Naive B cell (primary cell): ENCODE results near the gene RALGAPA2. TPM values are rescaled to one million over a fixed set of nuclear protein-coding genes. Genes with fewer than 3 reads are reported as not detected.

Experiments
- ATAC-seq, 2 donors: fragments of 150-1000 bp; cut with Tn5 transposase; 2 replicates each; pipeline ENCODE4 v1.10.0; 2021; ENCODE audit warnings: low read depth in 2 of 2, mild to moderate bottlenecking in 2 of 2, moderate library complexity in 2 of 2
- DNase-seq: peaks from one replicate; pipeline ENCODE4 v3.0.0; 2022
- H3K27ac Mint-ChIP-seq, 6 donors: one replicate each; pipeline ENCODE4 v1.8.0; 2020 to 2022; ENCODE audit warnings: mild to moderate bottlenecking in 6 of 6, mixed read lengths in 6 of 6, moderate library complexity in 5 of 6, inconsistent platforms in 2 of 6
- H3K27me3 Mint-ChIP-seq, 3 donors: one replicate each; pipeline ENCODE4 v1.8.0; 2021 to 2022; ENCODE audit warnings: mixed read lengths in 3 of 3, mild to moderate bottlenecking in 1 of 3
- H3K36me3 Mint-ChIP-seq, 2 donors: one replicate each; pipeline ENCODE4 v1.8.0; 2020 to 2022; ENCODE audit warnings: mixed read lengths in 2 of 2, inconsistent platforms in 1 of 2, mild to moderate bottlenecking in 1 of 2
- H3K4me1 Mint-ChIP-seq, 3 donors: one replicate each; pipeline ENCODE4 v1.8.0; 2020 to 2022; ENCODE audit warnings: mixed read lengths in 3 of 3, inconsistent platforms in 1 of 3, mild to moderate bottlenecking in 1 of 3, moderate library complexity in 1 of 3
- H3K4me3 Mint-ChIP-seq, 8 donors: one replicate each; pipeline ENCODE4 v1.8.0; 2020 to 2022; ENCODE audit warnings: mild to moderate bottlenecking in 8 of 8, mixed read lengths in 8 of 8, moderate library complexity in 8 of 8, inconsistent platforms in 2 of 8
- H3K9me3 Mint-ChIP-seq, 7 donors: one replicate each; pipeline ENCODE4 v1.8.0; 2020 to 2022; ENCODE audit warnings: mixed read lengths in 7 of 7, mild to moderate bottlenecking in 5 of 7, inconsistent platforms in 2 of 7, moderate library complexity in 1 of 7
- polyA plus RNA-seq, 6 donors: library from polyadenylated mRNA; unstranded; fragments of 300-500 nt; fragmentation: Illumina TruSeq; gene quantifications; one replicate each; pipeline ENCODE4 v1.2.3, GENCODE V29; 2021; ENCODE audit warnings: low read depth in 6 of 6

Gene RALGAPA2
- polyA plus RNA-seq, 6 donors from 2014 or later: 3.6 to 7.3 (median 5.5) TPM

DNA sequence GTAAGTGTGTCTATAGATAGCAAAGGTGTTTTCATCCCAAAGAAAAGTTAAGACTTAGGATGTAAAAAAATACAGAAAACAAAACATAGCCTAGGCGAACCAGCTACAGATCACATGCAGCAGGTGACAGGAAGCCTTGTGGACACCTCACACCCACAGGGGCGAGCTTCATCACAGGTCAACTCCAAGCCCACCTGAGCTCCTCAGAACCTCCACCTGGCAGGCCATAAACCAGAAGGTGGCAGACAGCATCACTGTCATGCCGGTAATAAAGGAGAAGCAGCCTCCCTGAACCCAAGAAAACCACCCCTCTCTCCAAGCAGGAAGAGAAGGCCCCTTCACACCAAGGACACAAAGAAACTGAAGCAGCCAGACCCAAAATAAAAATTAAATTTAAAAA, 1.0 kb downstream of the RALGAPA2 start:
- Mint-ChIP-seq H3K4me1 (peaks cover 26 to 30% (median 27%) of the 10 kb centered on the region in 3 donors), H3K27me3 (peaks cover 0 to 4% (median 0%) of the 10 kb centered on the region in 3 donors), H3K27ac (peak overlapping the region in 5 of 6 donors; percentile 37 to 97 (median 90)), H3K4me3 (peak overlapping the region; percentile 85 to 98 (median 94)), H3K9me3 (peaks cover 0 to 3% (median 0%) of the 10 kb centered on the region in 7 donors), H3K36me3 (peaks cover 0 to 4% of the 10 kb centered on the region in 2 donors)
- ATAC-seq: no peak
- DNase-seq: peak; percentile 11

GRCh38 chr20:20710443-20711315, 1.8 kb downstream of the RALGAPA2 start:
- H3K27me3 Mint-ChIP-seq: no peaks in the 10 kb centered on the region
- no peak for ATAC-seq
- peaks cover 0 to 4% of the 10 kb centered on the region in 2 donors for H3K36me3 Mint-ChIP-seq

GRCh38 chr20:20709887-20710286, 2.6 kb downstream of the RALGAPA2 start:
- Mint-ChIP-seq H3K4me3 (peak overlapping the region in 3 of 8 donors; percentile 6 to 98 (median 88)), H3K4me1 (peaks cover 27 to 32% (median 28%) of the 10 kb centered on the region in 3 donors), H3K36me3 (peaks cover 0 to 4% of the 10 kb centered on the region in 2 donors), H3K9me3 (peaks cover 0 to 3% (median 0%) of the 10 kb centered on the region in 7 donors), H3K27me3 (no peaks in the 10 kb centered on the region), H3K27ac (no peak overlapping the region)
- no peak for ATAC-seq
- DNase-seq: no peak

More at GRCh38 chr20:20710443-20711315, 1.8 kb downstream of the RALGAPA2 start:
- DNase-seq: peak; percentile 8
- peak overlapping the region in 4 of 6 donors; percentile 22 to 90 (median 46) for H3K27ac Mint-ChIP-seq
- H3K4me1 Mint-ChIP-seq: peaks cover 26 to 30% (median 27%) of the 10 kb centered on the region in 3 donors
- H3K4me3 Mint-ChIP-seq: peak overlapping the region; percentile 85 to 98 (median 94)
- peaks cover 0 to 3% (median 0%) of the 10 kb centered on the region in 7 donors for H3K9me3 Mint-ChIP-seq

- H3K4me3 Mint-ChIP-seq: no peak overlapping the region
- no peaks in the 10 kb centered on the region for H3K9me3 Mint-ChIP-seq
- H3K4me1 Mint-ChIP-seq: peaks cover 28 to 46% (median 42%) of the 10 kb centered on the region in 3 donors
- DNase-seq (no peak), ATAC-seq (no peak)
- peaks cover 0 to 9% of the 10 kb centered on the region in 2 donors for H3K36me3 Mint-ChIP-seq
- no peaks in the 10 kb centered on the region for H3K27me3 Mint-ChIP-seq
- H3K27ac Mint-ChIP-seq: no peak overlapping the region
These were observed 6.2 kb downstream of the RALGAPA2 start for GRCh38 chr20:20706285-20706684.

DNA sequence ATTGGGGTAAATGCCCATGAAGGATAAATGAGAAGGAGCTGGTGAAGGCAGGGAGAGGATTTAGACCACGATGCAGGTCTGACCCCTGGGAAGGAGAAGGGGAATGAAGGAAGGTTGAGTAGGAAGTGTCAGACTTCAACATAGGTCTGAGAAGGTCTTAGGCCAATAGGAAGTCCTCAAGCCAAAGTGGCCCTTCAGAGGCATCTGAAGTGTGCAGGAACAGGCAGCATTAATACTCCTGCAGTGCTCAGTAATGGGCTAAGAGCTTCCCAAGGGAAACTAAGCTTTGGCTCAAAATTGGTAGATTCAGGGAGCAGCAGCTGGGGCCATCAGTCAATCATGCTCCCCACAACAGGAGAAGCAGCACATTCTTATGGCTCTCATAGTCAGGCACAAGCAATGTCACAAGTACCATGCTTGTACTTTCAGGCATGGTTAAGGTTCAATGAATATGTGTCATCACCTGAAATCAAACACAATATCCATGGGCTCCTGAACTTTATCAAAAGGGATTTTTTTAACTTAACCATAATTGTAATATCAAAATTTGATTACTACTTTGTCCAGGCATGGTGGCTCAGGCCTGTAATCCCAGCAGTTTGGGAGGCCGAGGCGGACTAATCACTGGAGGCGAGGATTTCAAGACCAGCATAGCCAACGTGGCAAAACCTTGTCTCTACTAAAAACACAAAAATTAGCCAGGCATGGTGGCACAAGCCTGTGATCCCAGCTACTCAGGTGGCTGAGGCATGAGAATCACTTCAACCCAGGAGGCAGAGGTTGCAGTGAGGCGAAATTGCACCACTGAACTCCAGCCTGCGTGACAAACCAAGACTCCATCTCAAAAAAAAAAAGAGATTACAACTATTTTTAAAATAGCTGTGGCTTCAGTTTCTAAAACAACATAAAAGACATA, 9.9 kb downstream of the RALGAPA2 start:
- peak overlapping the region in 1 of 8 donors; percentile 4 for H3K4me3 Mint-ChIP-seq
- no peaks in the 10 kb centered on the region for H3K9me3 Mint-ChIP-seq
- peak overlapping the region in 1 of 6 donors; percentile 59 for H3K27ac Mint-ChIP-seq
- H3K36me3 Mint-ChIP-seq: peaks cover 0 to 5% of the 10 kb centered on the region in 2 donors
- no peaks in the 10 kb centered on the region for H3K27me3 Mint-ChIP-seq
- ATAC-seq: no peak
- H3K4me1 Mint-ChIP-seq: peaks cover 15 to 35% (median 30%) of the 10 kb centered on the region in 3 donors
- DNase-seq: no peak

GRCh38 chr20:20699917-20700316, 12.5 kb downstream of the RALGAPA2 start:
- no peaks in the 10 kb centered on the region for H3K9me3 Mint-ChIP-seq
- peaks cover 0 to 5% of the 10 kb centered on the region in 2 donors for H3K36me3 Mint-ChIP-seq
- DNase-seq: no peak
- H3K4me3 Mint-ChIP-seq: no peak overlapping the region
- ATAC-seq: no peak
- peaks cover 16 to 33% (median 32%) of the 10 kb centered on the region in 3 donors for H3K4me1 Mint-ChIP-seq
- no peaks in the 10 kb centered on the region for H3K27me3 Mint-ChIP-seq
- no peak overlapping the region for H3K27ac Mint-ChIP-seq

GRCh38 chr20:20699144-20699543, 13.3 kb downstream of the RALGAPA2 start:
- no peak overlapping the region for H3K4me3 Mint-ChIP-seq
- H3K4me1 Mint-ChIP-seq: peaks cover 20 to 28% (median 24%) of the 10 kb centered on the region in 3 donors
- H3K27me3 Mint-ChIP-seq: no peaks in the 10 kb centered on the region
- no peak for ATAC-seq
- peaks cover 0 to 5% of the 10 kb centered on the region in 2 donors for H3K36me3 Mint-ChIP-seq
- DNase-seq: no peak
- no peak overlapping the region for H3K27ac Mint-ChIP-seq
- H3K9me3 Mint-ChIP-seq: no peaks in the 10 kb centered on the region

GRCh38 chr20:20697325-20697845, 15.1 kb downstream of the RALGAPA2 start:
- H3K27ac Mint-ChIP-seq: no peak overlapping the region
- H3K4me1 Mint-ChIP-seq: peaks cover 19 to 21% (median 20%) of the 10 kb centered on the region in 3 donors
- no peaks in the 10 kb centered on the region for H3K27me3 Mint-ChIP-seq
- DNase-seq (no peak), ATAC-seq (no peak)
- H3K36me3 Mint-ChIP-seq: peaks cover 0 to 5% of the 10 kb centered on the region in 2 donors
- no peak overlapping the region for H3K4me3 Mint-ChIP-seq
- H3K9me3 Mint-ChIP-seq: no peaks in the 10 kb centered on the region

DNA sequence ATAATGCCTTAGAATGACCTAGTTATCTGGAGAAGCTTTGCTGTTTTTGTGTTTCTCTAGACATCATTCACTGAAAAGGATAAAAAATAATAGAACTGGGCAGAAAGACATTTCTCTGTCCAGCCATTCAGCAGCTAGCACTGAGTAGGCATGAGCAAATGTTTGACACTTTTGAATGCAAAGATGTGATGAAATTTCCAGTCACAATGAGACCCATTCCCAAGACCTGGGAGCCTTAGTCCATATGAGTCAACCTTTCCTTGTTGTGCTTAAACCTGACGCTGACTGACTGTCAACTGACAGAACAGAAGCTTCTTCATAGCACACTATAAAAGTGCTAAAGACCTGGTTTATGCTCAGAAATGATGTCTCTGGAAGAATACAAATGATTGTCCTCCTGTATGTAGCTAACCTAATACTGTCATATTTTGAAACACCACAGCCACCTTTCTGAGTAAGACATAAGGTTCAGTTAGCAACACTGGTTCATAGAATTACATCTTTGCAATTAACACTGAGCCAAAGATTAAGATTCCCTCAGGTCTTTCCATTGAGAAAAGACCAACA, 17.1 kb downstream of the RALGAPA2 start:
- Mint-ChIP-seq H3K27me3 (no peaks in the 10 kb centered on the region), H3K36me3 (no peaks in the 10 kb centered on the region), H3K4me1 (peaks cover 10 to 18% (median 13%) of the 10 kb centered on the region in 3 donors), H3K27ac (no peak overlapping the region), H3K4me3 (no peak overlapping the region), H3K9me3 (no peaks in the 10 kb centered on the region)
- ATAC-seq (no peak), DNase-seq (no peak)

DNA sequence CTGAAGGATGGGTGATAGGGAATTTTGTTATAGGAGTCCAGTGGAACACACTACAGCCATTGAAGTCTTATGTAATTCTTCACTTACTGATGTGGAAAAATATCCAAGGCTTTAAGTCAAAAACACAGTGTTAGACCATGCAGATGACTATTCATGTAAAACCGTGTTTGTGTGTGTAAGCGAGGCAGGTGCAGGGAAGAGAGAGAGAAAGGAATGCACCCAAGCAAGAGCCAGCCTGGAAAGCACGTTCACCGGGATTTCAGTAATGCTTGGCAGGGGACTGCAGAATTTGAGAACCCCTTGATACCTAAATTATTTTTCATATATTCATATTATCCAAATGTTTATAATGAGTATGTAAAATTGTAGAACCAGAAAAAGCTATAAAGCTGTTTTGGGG, 17.9 kb downstream of the RALGAPA2 start:
- Mint-ChIP-seq H3K9me3 (no peaks in the 10 kb centered on the region), H3K4me1 (peaks cover 10 to 18% (median 13%) of the 10 kb centered on the region in 3 donors), H3K27me3 (no peaks in the 10 kb centered on the region), H3K27ac (no peak overlapping the region), H3K4me3 (no peak overlapping the region), H3K36me3 (no peaks in the 10 kb centered on the region)
- ATAC-seq: no peak
- DNase-seq: no peak

GRCh38 chr20:20692587-20692986, 19.9 kb downstream of the RALGAPA2 start:
- DNase-seq: no peak
- peaks cover 6 to 21% (median 14%) of the 10 kb centered on the region in 3 donors for H3K4me1 Mint-ChIP-seq
- H3K9me3 Mint-ChIP-seq: no peaks in the 10 kb centered on the region
- ATAC-seq: no peak
- H3K27ac Mint-ChIP-seq: peak overlapping the region in 1 of 6 donors; percentile 10
- no peaks in the 10 kb centered on the region for H3K36me3 Mint-ChIP-seq
- H3K4me3 Mint-ChIP-seq: no peak overlapping the region
- no peaks in the 10 kb centered on the region for H3K27me3 Mint-ChIP-seq

- H3K27ac Mint-ChIP-seq: peak overlapping the region in 3 of 6 donors; percentile 16 to 64 (median 39)
- H3K4me3 Mint-ChIP-seq: peak overlapping the region in 1 of 8 donors; percentile 12
- DNase-seq (no peak), ATAC-seq (peak in 1 of 2 donors; percentile 28)
- H3K9me3 Mint-ChIP-seq: no peaks in the 10 kb centered on the region
- H3K36me3 Mint-ChIP-seq: no peaks in the 10 kb centered on the region
- H3K4me1 Mint-ChIP-seq: peaks cover 12 to 30% (median 16%) of the 10 kb centered on the region in 3 donors
- H3K27me3 Mint-ChIP-seq: no peaks in the 10 kb centered on the region
These were observed 20.8 kb downstream of the RALGAPA2 start for GRCh38 chr20:20691477-20692235.
